Measurements from ENCODE around the gene VAC14.
A peak's percentile ranks its signal among the peaks of the same experiment; 100 is the strongest.

Gene VAC14

DNA sequence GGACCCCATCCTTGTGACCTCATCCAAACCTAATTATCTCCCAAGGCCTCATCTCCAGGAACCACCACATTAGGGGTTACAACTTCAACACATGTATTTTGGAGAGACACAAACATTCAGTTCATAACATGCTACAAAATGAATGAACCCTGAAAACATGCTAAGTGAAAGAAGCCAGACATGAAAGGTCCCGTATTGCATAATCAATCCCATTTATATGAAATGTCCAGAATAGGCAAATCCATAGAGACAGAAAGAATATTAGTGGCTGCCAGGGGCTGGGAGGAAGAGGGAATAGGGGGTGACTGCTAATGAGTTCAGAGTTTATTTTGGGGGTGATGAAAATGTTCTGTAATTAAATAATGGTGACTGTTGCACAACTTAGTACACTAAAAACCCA lies 158.3 kb downstream of the VAC14 start:
- DNase-seq (ENCODE audit: low spot score): no peak

DNA sequence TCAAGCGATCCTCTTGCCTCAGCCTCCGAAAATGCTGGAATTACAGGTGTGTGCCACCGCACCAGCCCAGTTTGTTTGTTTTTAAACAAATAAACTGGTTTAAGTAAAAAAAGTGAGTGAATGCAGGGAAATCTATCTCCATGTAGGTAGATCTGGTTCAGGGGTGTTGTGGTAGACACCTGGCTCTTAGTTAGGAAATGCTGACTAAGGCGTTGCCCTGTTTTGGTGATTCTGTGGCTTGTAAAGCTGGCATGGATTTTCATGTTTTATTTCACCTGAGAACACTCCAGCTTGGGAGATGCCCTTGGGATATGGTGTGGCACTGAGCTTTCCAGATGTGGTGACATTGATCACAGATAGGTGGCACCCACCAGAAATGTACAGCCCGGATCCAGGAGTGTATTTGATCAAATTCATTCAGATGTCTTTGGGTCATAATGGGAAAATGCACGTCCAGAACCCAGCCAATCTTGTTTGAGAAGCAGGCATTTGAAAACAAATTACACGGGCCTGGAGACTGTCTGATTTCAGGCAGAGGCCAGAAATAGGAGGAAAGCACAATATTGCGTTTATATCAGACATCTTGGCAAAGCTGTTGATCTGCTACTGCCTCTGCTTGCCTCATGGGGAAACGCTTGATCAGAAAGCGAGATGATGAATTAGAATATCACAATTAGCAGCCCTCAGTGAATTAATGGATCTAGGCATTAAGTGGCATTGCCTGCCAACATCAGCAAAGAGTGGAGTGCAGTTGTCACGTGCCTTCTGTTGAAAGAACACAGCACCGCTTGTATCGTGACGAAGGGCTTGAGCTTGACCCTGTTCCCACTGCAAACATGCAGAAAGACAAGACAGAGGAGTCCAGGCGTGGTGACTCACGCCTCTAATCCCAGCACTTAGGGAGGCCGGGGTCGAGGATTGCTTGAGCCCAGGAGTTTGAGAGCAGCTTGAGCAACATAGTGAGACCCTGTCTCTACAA lies 161.9 kb downstream of the VAC14 start:
- DNase-seq (ENCODE audit: low spot score): peak; percentile 57

All from pons (tissue), 1 donor.